CD4-positive, alpha-beta T cell (primary cell): ENCODE measurements around the gene SLC22A6. TPM values are rescaled to one million over a fixed set of nuclear protein-coding genes. Genes with fewer than 3 reads are reported as not detected.

Source experiments
- ATAC-seq: fragments of 200-7000 bp; cut with Tn5 transposase; one replicate; pipeline ENCODE4 v1.10.0; 2022; ENCODE audit warnings: mild to moderate bottlenecking; ENCODE audit not compliant: poor library complexity
- CTCF ChIA-PET: fragments of 350-600 bp; sonication (Branson Sonifier 250); formaldehyde crosslinking; loops from one replicate; lab custom pipeline; 2021; ENCODE audit warnings: antibody characterized with exemption, inconsistent platforms; lab: Charles Lee
- POLR2A ChIA-PET: fragments of 350-600 bp; sonication (Branson Sonifier 250); formaldehyde crosslinking; loops from one replicate; lab custom pipeline; 2021; ENCODE audit warnings: antibody characterized with exemption, inconsistent platforms; lab: Charles Lee
- DNase-seq, 14 experiments: peaks; one replicate each; pipeline ENCODE4 v3.0.0-alpha.2; 2013 to 2020; ENCODE audit warnings: mixed read lengths in 2 of 14
- H3K27ac ChIP-seq, 2 donors: one replicate each; pipeline versions ENCODE4 v1.5.1 to v1.7.0; 2013; ENCODE audit warnings: low read length in 2 of 2, low read depth in 1 of 2, mild to moderate bottlenecking in 1 of 2
- H3K27me3 ChIP-seq, 2 experiments: 1 replicate in 1 of 2; 2 replicates in 1 of 2; pipeline versions ENCODE4 v1.6.1 to v1.7.0; 2013; ENCODE audit warnings: low read length in 2 of 2, control low read depth in 1 of 2, mild to moderate bottlenecking in 1 of 2, moderate library complexity in 1 of 2; ENCODE audit not compliant: insufficient read depth in 2 of 2, control insufficient read depth in 1 of 2
- H3K36me3 ChIP-seq: one replicate; pipeline ENCODE4 v1.6.1; 2013; ENCODE audit warnings: low read length, control low read depth; ENCODE audit not compliant: insufficient read depth
- H3K4me1 ChIP-seq: one replicate; pipeline ENCODE4 v1.6.1; 2013; ENCODE audit warnings: low read length, control low read depth; ENCODE audit not compliant: insufficient read depth
- H3K4me3 ChIP-seq: one replicate; pipeline ENCODE4 v1.5.1; 2013; ENCODE audit warnings: mild to moderate bottlenecking, low read length, moderate library complexity
- H3K9me3 ChIP-seq, 2 experiments: 1 replicate in 1 of 2; 2 replicates in 1 of 2; pipeline versions ENCODE4 v1.6.1 to v1.7.0; 2013; ENCODE audit warnings: low read length in 2 of 2, mild to moderate bottlenecking in 2 of 2, control low read depth in 1 of 2, moderate library complexity in 1 of 2; ENCODE audit not compliant: control insufficient read depth in 1 of 2, insufficient read depth in 1 of 2
- H3K27ac Mint-ChIP-seq: one replicate; pipeline ENCODE4 v1.8.0; 2020; ENCODE audit warnings: mixed read lengths
- H3K27me3 Mint-ChIP-seq: one replicate; pipeline ENCODE4 v1.8.0; 2021; ENCODE audit warnings: mixed read lengths
- H3K36me3 Mint-ChIP-seq: one replicate; pipeline ENCODE4 v1.8.0; 2021; ENCODE audit warnings: low read depth, mixed read lengths
- H3K4me1 Mint-ChIP-seq: one replicate; pipeline ENCODE4 v1.8.0; 2021; ENCODE audit warnings: low read depth, mixed read lengths
- H3K4me3 Mint-ChIP-seq: one replicate; pipeline ENCODE4 v1.8.0; 2020; ENCODE audit warnings: mild to moderate bottlenecking, mixed read lengths
- H3K9me3 Mint-ChIP-seq: one replicate; pipeline ENCODE4 v1.8.0; 2020; ENCODE audit warnings: mixed read lengths
- intact Hi-C, 2 experiments: fragments of 100-400 bp; cut with DNase I in 1 of 2; cut with micrococcal nuclease in 1 of 2; formaldehyde crosslinking; loops; one replicate each; pipeline versions ENCODE4 v1.15.1 to v1.9.0; 2023 to 2025; cut with DNase I, micrococcal nuclease
- total RNA-seq, 174 experiments: library from RNA in 2 of 174; stranded (reverse) in 2 of 174; gene quantifications; one replicate each; pipeline ENCODE4 v1.2.3 and lab custom pipeline; 2021 to 2026
- TF ChIP-seq, protein P1 (sequence below): fragments of 200-600 bp; IDR thresholded peaks from one replicate; pipeline ENCODE4 v1.8.0; 2022; ENCODE audit warnings: antibody characterized with exemption, mild to moderate bottlenecking

SLC22A6 gene
- total RNA-seq, 2 experiments from 2014 or later: not detected

DNA sequence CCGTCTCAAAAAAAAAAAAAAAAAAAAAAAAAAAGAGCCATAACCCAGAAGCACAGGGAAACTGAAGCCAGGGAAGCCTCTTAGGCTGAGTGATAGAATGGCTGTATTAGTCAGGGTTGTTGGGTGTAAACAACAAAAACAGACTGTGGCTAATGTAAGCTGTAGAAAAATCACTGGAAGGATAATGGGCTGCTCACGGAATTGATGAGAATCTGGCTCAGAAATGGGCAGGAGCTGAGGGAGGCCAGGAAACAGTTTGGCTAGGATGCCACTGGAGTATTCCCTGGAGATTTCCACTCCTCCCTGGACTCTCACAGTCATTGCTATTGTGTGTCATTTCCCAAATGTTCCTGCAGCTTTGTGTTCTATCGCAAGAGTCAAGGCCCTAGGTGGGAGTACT, 22.4 kb downstream of the SLC22A6 start:
- Histone ChIP-seq H3K27ac (no peak overlapping the region), H3K27me3 (peaks cover 0 to 8% of the 10 kb centered on the region in 2 experiments), H3K4me3 (no peak overlapping the region), H3K4me1 (no peaks in the 10 kb centered on the region), H3K36me3 (no peaks in the 10 kb centered on the region), H3K9me3 (no peaks in the 10 kb centered on the region)
- DNase-seq (no peak), ATAC-seq (no peak)
- ChIA-PET CTCF (no interaction called here), POLR2A (no interaction called here)
- Mint-ChIP-seq H3K4me1 (no peaks in the 10 kb centered on the region), H3K27ac (no peak overlapping the region), H3K27me3 (peaks cover 30% of the 10 kb centered on the region), H3K9me3 (peaks cover 2% of the 10 kb centered on the region), H3K36me3 (no peaks in the 10 kb centered on the region), H3K4me3 (no peak overlapping the region)
- TF ChIP-seq, protein P1, sequence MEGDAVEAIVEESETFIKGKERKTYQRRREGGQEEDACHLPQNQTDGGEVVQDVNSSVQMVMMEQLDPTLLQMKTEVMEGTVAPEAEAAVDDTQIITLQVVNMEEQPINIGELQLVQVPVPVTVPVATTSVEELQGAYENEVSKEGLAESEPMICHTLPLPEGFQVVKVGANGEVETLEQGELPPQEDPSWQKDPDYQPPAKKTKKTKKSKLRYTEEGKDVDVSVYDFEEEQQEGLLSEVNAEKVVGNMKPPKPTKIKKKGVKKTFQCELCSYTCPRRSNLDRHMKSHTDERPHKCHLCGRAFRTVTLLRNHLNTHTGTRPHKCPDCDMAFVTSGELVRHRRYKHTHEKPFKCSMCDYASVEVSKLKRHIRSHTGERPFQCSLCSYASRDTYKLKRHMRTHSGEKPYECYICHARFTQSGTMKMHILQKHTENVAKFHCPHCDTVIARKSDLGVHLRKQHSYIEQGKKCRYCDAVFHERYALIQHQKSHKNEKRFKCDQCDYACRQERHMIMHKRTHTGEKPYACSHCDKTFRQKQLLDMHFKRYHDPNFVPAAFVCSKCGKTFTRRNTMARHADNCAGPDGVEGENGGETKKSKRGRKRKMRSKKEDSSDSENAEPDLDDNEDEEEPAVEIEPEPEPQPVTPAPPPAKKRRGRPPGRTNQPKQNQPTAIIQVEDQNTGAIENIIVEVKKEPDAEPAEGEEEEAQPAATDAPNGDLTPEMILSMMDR: no peak
- intact Hi-C loops: no loop called here

DNA sequence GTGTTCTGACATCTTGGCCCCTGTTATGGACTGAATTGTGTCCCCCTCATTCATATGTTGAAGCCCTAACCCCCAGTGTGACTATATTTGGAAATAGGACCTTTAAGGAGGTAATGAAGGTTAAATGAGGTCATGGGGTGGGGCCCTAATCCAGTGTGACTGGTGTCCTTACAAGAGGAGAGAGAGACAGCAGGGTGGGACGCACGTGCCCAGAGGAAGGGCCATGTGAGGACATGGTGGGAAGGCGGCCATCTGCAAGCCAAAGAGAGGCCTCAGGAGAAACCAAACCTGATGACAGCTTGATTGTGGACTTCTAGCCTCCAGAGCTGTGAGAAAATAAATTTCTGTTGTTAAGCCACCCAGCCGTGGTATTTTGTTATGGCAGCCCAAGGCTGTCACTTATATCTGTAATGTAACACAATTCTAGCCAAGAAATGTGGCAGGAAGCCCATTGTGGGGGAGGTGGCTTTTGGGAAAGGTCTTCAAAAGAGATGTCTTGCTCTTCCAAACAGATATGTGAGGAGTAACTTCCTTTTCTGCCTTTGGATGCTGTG, 23.7 kb downstream of the SLC22A6 start:
- intact Hi-C loops: no loop called here

DNA sequence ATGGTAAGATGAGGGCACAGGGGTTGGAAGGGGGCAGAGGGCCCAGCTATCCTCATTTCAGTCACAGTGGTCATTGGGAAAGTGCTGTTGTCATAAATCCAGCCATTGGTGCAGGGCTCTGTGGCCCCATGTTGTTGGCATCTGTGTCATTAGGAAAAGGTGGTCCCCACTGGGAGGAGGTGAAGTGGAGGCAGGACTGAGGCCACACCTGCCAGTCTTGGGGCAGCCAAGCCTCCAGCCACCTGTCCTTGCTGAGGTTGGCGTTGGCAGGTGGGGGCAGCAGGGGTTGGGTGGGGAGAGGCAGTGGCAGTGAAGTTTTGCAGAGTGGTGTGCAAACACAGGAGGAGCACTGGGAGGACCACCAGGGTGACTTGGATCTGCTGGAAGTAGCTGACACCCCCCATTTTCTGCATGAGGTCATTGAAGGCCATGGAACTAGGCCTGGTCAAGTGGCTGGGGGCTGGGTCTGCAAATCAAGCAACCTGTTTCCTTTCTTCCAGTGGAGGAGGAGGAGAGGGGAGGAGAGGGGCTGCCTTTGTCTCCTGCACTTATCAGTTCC, 25.3 kb downstream of the SLC22A6 start:
- H3K9me3 ChIP-seq: no peaks in the 10 kb centered on the region
- intact Hi-C loops: no loop called here
- TF ChIP-seq, protein P1: no peak
- H3K27ac Mint-ChIP-seq: no peak overlapping the region
- H3K9me3 Mint-ChIP-seq: no peaks in the 10 kb centered on the region
- no peak overlapping the region for H3K27ac ChIP-seq
- no peak overlapping the region for H3K4me3 Mint-ChIP-seq
- no peaks in the 10 kb centered on the region for H3K4me1 ChIP-seq
- ATAC-seq: no peak
- ChIA-PET CTCF (no interaction called here), POLR2A (no interaction called here)
- peaks cover 26% of the 10 kb centered on the region for H3K27me3 Mint-ChIP-seq
- H3K36me3 ChIP-seq: no peaks in the 10 kb centered on the region
- peaks cover 0 to 3% of the 10 kb centered on the region in 2 experiments for H3K27me3 ChIP-seq
- no peaks in the 10 kb centered on the region for H3K36me3 Mint-ChIP-seq
- no peaks in the 10 kb centered on the region for H3K4me1 Mint-ChIP-seq
- DNase-seq: no peak
- no peak overlapping the region for H3K4me3 ChIP-seq

More for the DNA sequence above, 23.7 kb downstream of the SLC22A6 start:
- Mint-ChIP-seq H3K4me3 (no peak overlapping the region), H3K4me1 (no peaks in the 10 kb centered on the region), H3K27ac (no peak overlapping the region), H3K36me3 (no peaks in the 10 kb centered on the region), H3K27me3 (peaks cover 29% of the 10 kb centered on the region), H3K9me3 (no peaks in the 10 kb centered on the region)
- DNase-seq (no peak), ATAC-seq (no peak)
- H3K27ac ChIP-seq: no peak overlapping the region
- H3K4me1 ChIP-seq: no peaks in the 10 kb centered on the region
- no peaks in the 10 kb centered on the region for H3K36me3 ChIP-seq
- ChIA-PET CTCF (no interaction called here), POLR2A (no interaction called here)
- H3K9me3 ChIP-seq: no peaks in the 10 kb centered on the region
- peaks cover 2 to 8% of the 10 kb centered on the region in 2 experiments for H3K27me3 ChIP-seq
- no peak overlapping the region for H3K4me3 ChIP-seq
- TF ChIP-seq, protein P1: no peak
